GM19467 (cell line): ENCODE results near the gene ITPKB.

Experiments
- ATAC-seq: cut with Tn5 transposase; IDR thresholded peaks from one replicate; pipeline ENCODE4 v1.9.1; 2021; ENCODE audit warnings: mild to moderate bottlenecking, moderate library complexity; ENCODE audit not compliant: unreplicated experiment

The ITPKB gene

DNA sequence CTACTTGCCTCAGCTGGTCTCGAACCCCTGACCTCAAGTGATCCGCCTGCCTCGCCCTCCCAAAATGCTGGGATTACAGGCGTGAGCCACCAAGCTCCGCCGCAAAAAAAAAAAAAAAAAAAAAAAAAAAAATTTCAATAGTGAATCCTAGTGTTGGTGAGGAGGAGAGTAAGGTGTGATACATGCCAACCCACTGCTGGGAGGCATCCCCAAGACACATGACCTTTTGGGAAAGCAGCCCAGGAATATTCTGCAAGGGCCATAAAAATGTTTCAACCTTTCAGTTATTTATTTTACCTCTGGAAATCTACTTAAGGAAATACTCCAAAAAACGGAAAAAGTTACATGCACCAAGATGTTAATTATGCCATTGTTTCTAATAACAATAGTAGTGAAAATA is 69.0 kb downstream of the ITPKB start:
- no peak for ATAC-seq

DNA sequence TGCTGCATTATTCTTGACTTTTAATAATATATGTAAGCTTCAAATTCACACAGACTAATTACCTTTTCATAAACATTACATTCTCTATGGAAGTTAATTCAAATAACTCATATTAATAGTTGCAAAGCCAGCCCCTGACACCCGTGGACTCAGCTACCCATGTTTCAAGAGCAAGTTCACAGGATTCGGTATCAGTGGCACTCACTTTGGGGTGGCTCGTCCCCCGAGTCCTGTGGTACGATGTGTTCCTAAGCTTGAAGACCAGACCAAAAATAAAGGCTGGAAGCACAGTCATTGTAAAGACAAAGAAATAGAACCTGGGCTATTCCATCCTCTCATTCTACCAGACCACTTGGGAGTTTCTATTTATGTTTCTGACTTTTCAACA is 70.9 kb downstream of the ITPKB start:
- ATAC-seq: no peak

DNA sequence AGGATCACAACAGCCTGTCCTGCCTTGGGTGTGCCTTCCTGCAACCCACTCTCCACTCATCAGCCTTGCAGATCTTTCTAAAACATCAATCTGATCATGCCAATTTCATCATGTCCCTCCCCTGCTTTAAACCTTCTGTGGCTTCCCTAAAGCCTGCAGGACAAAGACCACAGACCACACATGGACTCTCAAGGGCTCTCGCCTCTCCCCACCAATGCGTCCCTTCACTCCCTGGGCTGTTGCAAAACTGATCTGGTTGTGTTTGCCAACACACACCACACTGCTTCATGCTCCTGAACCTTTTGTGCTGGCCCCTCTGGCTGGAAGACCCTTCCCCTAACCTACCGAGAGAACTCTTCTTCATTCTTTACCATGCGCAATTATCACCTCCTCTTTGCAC is 72.4 kb downstream of the ITPKB start:
- no peak for ATAC-seq

DNA sequence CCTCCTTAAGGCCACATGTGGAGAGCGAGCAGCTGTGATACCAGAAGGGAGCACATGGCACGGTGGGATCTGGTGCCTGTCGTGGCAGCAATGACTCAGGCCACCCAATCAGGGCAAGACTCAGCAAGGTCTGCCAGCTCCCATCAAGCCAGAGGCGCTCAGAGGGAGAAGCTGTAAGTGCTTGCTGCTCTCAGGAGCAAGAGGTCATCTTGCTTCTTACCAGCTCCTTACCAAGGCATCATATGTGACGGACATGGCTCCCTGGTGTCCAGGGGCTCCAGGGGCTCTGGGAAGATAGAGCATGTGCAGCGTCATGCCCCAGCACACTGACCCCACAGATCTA is 72.9 kb downstream of the ITPKB start:
- ATAC-seq: no peak

DNA sequence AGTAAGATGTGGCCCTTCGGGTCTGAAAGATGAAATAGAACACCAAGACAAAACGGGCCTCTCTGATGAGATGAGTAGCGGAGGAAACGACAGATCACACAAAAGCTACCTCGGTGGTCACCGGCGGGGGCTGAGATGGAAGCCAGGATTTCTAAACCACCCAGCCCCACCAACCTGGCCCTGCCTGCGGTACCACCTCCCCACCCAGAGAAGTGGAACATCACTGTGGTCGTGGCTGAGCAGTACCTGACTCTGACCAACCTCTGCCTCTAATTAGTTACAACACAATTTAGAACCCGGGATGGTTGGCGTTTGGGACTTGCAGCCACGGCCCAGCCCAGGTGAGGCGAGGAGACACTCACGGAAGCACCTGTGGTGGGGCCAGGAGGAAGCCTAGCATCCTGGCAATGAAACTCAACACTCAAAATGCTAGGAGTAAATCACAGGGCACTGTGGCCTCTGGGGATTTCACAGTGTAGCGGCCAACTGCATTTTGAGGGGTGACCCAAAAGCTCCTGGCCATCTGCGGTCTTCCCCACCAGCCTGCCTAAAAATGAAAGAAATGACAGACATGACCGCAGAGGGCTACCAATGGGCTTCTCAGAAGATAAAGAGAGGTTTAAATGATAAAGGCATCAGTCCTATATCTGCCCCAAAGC is 73.4 kb downstream of the ITPKB start:
- no peak for ATAC-seq

DNA sequence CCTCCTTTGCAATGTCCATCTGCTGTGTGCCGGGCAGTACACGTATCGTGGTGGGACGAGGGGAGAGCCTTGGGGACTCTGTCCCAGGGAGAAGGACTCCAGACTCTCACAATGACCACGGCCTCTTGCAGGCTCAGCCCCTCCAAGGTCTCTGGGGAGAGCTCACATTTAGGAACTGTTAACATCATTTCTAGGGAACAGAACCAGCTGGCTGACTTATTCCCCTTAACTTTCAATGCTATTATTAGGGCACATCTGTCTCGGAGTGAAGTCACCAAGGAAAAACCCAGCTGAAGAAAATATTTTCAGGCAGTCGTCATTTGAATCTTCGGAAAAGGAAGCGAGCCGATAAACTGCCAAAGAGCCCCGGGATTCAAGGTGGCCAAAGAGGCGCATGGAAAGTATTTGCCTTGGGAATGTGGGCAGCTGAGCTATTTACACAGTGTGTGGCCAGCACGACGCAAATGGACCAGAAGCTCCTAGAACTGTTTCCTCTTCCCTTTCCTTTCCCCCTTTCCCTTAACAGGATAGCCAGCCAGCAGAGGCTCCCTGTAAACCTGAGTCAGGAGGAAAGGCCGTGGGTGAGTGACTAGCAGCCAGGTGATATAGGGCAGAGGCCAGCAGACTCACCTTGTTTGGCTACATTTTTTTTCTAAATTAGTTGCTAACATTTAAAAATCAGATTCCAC is 74.5 kb downstream of the ITPKB start:
- ATAC-seq: no peak

DNA sequence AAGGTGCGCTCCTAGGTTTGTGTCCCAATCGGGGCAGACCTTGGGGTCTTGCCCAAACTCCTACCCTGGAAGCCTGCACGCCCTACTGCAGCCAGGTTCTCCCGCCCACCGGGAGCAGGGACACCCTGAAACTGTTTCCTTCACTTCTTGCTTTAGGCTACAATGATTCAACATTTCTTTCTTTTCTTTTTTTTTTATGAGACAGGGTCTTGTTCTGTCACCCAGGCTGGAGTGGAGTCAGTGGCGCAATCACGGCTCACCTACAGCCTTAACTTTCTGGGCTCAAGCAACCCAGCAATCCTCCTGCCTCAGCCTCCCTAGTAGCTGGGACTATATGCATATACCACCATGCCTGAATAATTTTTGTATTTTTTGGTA is 75.8 kb downstream of the ITPKB start:
- ATAC-seq: no peak

DNA sequence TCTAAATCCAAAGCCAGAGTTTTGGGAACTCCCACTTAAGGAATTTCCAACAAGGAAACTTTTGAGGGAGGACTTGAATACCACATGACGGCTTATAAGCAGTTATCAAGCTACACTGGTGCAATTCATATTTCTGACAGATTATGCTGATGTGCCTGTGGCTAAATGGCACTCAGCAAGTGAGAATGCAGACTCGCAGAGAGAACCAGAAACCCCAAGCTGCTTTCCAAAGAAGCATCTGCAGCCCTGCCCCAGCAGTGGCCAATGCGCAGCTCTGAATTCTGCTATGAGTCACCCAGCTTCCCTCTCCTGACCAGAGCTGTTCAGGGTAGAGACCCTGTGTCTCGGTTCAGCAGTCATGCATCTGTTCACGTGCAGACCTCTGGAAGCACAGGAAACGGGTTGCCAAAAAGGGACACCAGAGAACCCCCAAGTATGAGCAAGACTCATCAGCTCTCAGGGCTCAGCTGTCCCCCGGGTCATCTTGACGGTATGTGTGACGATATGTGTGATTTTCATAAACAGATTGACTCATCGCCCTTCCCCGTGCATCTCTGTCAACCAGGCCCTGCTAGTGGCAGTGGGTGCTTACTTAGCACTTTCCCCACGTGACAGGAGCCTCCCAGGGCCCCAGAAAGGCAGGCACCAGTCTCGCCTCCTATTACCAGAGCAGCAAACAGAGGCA is 76.3 kb downstream of the ITPKB start:
- ATAC-seq: peak; percentile 93

DNA sequence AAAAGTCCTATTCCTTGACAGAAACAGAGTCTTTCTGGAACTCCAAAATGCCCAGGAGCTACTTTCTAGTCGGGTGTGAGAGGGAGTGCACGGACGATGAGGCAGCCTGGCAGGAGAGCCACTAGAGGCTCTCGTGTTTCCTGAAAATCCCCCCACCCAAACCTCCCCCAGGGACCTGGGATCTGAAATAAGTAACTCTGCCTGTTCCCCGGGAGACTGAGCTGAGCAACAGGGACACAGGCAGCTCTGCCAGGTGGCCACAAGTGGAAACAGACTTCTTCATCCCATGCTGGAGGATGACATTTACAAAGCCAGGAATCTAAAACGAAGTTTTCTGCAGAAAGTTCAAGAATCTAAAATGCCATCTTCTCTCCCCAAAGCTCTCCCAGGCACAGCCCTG is 77.1 kb downstream of the ITPKB start:
- ATAC-seq: no peak

DNA sequence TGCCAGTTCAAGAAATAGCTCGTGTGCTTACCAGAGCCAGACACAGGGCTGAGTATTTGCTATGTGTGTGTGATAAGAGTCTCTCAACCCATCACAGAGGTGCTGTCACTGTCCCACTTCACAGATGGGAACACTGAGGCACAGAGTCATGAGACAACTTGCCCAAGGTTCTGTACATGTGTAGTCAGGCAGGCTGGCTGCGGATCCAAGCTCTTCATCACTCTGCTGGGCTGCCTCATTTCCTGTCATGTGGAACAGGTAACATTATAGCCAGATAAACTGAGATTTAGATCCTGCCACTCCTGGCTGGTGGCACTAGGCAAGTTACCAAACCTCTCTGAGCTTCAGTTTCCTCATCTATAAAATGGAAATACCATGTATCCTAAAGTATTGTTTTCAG is 77.8 kb downstream of the ITPKB start:
- ATAC-seq: no peak

DNA sequence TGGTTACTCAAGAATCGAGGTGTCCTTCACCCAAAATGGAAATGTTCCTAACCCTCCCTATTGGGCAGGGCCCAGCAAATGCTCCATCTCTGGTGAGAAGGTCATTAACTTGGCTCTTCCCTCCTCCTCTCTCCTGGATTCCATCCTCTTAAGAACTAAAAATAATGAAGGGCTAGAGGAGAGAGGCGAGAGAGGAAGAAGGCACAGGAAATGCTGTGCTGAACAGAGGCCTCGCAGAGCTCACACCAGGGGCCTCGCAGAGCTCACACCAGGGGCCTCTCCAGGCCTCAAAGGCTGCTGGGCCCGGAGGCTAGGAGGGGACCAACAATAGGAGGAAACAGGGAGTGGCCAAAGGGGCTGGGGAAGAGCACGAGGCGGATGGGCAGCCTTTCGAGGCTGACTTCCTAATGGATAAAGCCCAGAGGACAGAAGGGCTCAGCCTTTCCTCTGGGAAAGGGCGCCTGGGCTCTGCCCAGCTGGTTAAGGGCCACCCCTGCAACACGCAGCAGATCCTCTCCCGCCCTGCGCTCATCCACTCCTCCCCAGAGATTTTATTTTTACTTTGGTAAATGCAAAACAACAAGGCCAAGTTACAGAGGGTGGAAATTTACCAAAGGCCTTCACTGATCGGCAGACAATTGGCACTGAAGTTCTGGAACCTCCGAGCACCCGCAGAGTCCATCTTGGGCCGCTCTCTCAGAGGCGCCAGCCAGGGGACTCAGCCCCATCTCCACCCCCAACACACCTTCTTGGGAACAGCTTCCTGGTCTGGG is 78.5 kb downstream of the ITPKB start:
- no peak for ATAC-seq

DNA sequence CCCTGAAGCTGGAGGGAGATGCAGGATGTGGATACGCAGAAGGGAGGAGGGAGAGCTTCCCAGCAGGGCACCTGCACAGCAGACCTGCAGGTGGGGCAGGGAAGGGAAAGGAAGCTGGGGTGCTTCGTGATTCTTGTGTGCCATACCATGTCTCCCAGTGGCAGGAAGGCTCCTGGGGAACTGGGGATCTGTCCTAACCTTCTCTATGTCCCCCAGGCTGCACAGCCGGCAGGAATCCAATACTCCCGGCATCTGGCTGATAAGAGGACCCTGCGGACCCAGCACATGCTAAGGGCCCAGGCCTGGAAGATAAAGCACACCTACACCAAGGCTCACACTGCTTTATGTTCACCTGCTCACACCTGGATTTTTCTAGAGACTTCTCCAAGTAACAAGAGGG is 79.4 kb downstream of the ITPKB start:
- ATAC-seq: no peak

DNA sequence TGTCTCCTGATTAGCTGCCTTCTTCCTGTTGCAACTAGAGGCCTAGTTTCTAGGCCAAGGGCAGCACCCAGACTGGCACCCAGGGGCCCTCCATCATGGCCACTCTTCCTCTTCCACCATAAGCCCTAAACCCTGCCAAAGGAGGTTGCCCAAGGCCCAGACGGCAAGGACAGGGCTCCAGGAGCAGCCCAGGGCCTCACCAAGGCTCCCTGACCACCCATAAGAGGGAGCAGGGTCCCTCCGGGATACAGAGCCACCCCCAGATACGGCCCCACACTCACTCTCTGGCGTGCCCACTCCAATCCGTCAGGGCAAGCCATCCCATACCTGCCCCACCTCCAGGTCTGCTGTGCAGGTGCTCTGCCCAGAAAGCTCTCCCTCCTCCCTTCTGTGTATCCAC is 79.9 kb downstream of the ITPKB start:
- no peak for ATAC-seq

DNA sequence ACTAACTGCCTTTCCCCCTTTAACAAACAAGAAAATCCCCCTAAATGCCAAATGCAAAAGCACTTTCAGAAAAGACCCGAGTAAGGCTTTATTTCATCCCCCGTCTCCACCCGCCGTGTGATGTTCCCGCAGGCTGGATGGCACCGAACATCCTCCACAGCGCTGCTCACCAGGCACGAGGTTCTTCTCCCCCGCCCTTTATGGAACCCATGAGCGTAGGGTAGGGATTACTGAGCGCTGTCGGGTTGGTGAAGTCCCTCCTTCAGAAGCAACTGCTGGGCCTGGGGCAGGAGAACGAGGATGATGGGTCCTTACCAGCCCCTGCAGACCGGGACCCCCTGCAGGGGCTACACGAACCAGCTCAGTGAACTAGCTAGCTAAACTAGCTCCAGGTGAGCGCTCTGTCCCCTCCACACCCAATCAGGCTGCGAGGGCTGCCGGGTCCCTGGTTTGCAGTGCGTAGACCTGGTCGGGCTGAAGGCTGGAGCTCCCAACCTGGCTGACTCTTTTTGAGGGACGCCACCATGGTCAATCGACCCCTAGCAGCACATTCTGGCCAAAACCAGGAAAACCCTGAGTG is 80.4 kb downstream of the ITPKB start:
- ATAC-seq: no peak

DNA sequence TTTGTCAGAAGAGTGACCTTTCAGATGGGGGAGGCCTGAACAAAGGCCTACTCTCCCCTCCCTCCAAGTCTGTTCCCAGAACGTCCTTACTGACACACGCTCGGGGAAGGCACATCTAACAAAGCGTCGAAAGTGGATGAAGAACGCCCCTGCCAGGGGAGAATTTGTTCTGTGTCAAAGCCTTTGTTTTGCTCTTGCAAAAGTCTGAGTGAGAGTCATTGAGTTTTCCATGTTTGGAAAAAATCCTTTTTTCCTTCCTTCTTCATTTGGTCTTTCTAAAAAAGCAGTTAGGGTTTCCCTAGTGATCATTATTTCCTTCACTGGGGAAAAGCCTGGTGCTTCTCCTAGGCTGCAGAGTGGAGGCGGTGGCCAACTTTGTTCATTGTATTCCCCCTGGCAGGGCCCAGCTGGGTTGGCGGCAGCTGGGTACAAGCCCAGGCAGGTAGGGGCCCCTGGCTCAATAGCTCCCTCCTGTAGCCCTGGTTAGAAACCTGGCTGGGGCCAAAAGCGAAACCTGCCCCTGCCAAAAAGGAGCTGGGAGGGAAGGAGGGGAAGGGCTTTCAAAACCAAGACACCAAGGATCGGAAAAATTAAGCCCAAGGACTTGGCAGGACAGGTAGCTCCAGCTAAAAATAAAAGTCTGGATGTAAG is 81.1 kb downstream of the ITPKB start:
- ATAC-seq: no peak

DNA sequence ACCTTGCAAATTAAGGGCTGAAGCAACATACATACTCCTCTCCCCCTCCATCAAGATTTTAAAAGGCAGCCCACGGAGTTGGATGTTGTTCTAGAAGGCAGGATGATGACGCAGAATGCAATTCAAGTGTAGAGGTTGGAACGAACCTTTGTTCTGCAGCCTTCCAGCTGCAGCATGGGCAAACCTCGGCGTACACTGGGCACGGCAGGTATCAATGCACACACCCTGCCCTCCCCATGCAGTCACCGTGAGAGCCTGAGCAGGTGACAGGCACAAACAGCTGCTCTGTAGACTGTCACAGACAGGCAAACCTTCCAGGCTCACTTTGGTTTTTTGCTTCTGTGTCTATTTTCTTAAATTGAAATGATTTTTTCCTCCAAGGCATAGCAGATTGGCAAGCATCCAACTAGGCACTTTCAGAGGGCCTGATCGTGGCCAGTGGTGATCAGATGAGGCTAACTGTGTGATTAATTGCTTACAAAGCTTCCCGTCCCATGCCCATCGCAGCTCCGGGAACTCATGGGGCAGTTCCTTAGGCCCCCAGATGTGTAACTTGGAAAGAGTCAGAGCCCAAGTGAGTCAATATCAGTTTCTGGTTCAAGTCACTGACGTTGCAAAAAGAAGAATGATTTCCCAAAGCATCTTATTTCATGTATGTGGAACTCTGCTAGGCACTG is 82.3 kb downstream of the ITPKB start:
- no peak for ATAC-seq

DNA sequence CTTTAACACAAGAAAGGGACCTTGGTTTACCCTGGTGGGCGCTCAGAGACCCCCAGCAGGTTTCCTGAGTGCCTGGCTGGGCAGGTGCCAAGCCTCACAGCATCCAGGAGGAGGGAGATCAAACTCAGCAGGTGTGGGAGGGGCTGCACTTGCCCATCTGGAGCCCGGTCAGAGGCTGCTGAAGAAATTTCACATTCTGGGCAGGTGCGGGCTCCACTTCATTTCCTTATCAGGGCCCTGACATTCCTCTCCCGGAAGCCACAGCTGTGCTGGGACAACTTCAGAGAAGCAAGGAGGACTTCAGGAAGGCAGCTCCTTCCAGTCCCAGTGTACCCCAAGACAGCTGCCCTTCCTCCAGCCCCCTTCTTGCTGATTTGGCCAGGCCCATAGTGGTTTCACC is 82.9 kb downstream of the ITPKB start:
- no peak for ATAC-seq

DNA sequence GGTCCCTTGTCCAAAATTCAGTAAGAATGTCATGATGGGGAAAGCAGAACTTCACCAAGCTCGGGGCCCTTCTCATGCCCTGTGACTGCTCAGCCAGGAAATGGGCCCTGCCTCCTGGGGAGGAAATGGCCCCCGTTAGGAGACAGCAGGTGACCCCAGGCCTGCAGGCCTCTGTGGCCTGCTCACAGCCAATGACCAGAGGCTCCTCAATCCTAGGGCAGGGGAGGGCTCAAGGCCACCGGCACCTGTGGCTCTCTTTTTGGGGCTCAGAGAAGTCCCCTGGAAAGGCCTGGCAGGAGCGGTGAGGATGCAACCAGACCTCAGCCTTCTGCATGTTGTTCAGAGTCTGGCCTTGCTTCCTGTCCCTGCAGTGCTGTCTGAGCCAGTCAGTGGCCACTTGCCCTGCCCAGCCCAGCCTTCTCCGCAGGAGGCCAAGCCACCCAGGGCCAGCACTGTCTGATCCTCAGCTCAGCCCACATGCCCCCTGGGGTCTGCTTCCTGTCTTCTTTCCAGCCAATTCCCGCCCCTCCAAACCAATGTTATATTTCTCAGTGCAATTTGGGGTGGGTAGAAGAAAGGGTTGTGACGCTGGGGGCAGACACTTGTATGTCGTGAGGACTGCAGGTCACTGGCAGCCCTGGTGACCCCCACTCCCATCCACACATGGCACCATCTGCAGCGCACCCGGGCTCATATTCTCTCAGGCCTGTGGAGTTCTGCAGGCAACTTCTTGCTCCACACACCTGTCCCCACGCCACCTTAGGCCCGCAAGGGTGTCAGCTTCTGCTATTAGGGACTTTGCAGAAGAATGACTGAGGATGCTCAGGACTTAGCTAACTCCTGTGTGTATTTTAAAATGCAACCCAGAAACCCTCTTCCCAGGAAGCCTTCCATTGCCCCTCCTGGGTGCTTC is 83.6 kb downstream of the ITPKB start:
- no peak for ATAC-seq

DNA sequence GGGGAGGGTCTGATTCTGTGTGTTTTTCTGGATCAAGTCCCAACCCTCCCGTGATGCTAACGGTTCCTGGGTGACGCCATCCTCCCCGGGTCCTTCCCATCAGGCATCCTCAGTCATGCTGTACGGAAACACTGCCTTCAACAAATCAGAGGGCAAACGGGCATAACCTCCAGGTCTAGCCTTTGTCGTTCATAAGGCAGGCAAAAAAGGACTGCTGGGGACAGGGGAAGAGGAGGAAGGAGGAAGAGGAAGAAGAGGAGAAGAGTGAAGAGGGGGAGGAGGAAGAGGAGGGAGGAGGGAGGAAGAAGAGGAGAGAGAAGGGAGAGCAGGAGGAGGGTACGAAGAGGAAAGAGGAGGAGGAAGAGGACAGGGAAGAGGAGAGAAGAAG is 84.4 kb downstream of the ITPKB start:
- no peak for ATAC-seq
